ENCODE measurements around the gene CLBA1.

GRCh38 chr14:105007593-105008264, 22.1 kb downstream of the CLBA1 start:
- no peak for TF ChIP-seq CTCF (IDR thresholded peaks at IDR 0.05)
- no peak for TF ChIP-seq POLR2A (IDR thresholded peaks at IDR 0.05)

Measured in vagina (tissue), 2 donors.